HG03378 (cell line): Measurements from ENCODE around the gene MRC2.
"Not testable (repeated sequence)": the region's sequence is repeated elsewhere in the genome, so short reads cannot be mapped to it uniquely, and the experiment has no call there.

Source experiments
- ATAC-seq: cut with Tn5 transposase; IDR thresholded peaks from one replicate; pipeline ENCODE4 v1.9.1; 2021; ENCODE audit warnings: mild to moderate bottlenecking, moderate library complexity; ENCODE audit not compliant: unreplicated experiment

The MRC2 gene

GRCh38 chr17:62627219-62627903, at the start of gene MRC2:
Gene MRC2, plus strand, starts transcription at chr17:62627670. Its CDS starts 133 bp downstream, at chr17:62627803.
- no peak for ATAC-seq

GRCh38 chr17:62578757-62579487, 48.5 kb upstream of the MRC2 start:
- no peak for ATAC-seq

DNA sequence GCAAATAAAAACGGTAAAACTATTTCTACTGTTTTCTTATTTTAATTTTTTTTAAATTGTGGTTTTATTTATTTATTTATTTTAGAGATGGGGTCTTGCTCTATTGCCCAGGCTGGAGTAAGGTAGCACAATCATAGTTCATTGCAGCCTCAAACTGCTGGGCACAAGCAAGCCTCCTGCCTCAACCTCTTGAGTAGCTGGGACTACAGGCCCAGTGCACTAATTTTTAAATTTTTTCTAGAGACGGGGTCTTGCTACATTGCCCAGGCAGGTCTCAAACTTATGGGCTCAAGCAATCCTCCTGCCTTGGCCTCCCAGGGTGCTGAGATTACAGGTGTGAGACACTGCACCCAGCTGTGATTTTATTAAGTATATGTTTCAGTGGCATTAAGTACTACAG, 46.5 kb upstream of the MRC2 start:
- no peak for ATAC-seq

DNA sequence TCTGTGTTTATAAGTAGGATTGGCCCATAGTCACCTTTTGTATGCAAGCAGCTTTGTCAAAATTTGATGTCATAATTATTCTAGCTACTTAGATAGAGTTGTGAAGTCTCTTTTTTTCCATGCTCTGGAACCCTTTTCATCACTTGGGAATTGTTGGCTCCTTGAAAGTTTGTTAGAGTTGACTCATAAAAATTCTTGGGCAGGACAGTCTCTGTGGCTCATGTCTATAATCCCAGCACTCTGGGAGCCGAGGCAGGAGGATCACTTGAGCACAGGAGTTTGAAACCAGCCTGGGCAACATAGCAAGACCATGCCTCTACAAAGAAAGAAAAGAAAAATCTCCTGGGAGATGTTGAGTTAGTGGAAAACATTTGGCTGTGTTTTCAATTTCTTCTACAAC, 45.7 kb upstream of the MRC2 start:
- ATAC-seq: no peak

DNA sequence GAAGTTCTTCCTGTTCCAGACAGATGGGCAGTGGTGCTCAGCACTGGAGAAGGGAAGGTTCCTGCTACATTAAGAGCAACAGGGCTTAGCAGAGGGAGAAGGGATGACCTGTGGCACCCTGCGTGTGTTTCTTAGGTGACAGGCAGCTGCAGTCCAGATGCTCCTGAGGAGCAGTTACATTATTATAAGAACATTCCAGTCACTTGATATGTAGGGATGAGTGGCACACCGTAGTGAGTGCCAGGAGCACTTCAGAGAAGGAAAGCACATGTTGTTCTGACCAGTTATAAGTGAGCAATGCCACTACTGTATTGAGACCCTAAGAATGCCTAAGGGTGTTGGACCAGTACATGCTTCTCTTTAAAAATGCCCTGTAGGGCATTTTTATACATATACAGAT, 39.9 kb upstream of the MRC2 start:
- ATAC-seq: no peak

DNA sequence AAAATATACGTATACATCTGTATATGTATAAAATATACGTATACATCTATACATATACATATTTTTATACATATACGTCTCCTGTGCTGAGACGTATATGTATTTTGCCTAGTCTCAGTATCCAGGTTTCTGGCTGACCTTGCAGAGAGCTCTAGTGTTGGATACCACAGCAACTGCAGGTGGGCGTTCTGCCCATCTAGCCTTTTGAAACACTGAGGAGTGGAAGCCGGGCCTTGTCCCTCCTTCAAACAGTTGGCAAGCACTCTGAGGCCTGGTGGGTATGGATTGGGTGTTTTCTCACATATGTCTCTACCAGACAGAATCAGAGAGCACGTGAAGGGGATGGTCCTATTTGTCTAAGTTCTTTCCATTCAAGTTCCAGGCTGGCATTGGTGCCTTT, 39.4 kb upstream of the MRC2 start:
- no peak for ATAC-seq

DNA sequence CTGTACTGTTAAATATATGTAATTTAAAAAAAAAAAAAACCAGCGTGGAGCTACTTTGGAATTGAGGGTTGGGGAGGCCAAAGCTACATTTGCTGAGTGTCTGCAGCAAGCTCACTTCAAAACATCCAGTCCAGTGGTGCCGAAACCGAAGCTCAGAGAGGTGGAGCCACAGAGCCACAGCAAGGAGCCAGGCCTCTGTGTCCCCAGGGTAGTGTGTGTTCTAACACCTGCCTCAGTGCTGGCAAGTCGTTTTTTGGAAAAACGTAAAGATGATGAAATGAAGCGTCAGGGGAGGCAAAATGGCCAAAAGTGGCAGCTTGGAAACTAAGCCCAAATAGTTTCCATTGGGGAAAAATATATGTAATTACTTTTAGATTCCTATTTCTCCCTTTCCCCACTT, 36.1 kb upstream of the MRC2 start:
- no peak for ATAC-seq

DNA sequence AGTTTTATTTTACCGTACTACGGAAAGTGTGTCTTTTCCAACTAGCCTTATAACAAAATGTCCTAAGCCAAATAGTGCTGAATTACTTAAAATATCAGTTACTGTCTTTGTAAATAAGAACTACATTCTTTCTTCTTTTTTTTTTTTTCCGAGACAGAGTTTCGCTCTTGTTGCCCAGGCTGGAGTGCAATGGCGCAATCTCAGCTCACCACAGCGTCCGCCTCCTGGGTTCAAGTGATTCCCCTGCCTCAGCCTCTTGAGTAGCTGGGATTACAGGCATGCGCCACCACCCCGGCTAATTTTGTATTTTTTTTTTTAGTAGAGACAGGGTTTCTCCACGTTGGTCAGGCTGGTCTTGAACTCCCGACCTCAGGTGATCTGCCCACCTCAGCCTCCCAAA, 35.6 kb upstream of the MRC2 start:
- ATAC-seq: not testable (repeated sequence)

DNA sequence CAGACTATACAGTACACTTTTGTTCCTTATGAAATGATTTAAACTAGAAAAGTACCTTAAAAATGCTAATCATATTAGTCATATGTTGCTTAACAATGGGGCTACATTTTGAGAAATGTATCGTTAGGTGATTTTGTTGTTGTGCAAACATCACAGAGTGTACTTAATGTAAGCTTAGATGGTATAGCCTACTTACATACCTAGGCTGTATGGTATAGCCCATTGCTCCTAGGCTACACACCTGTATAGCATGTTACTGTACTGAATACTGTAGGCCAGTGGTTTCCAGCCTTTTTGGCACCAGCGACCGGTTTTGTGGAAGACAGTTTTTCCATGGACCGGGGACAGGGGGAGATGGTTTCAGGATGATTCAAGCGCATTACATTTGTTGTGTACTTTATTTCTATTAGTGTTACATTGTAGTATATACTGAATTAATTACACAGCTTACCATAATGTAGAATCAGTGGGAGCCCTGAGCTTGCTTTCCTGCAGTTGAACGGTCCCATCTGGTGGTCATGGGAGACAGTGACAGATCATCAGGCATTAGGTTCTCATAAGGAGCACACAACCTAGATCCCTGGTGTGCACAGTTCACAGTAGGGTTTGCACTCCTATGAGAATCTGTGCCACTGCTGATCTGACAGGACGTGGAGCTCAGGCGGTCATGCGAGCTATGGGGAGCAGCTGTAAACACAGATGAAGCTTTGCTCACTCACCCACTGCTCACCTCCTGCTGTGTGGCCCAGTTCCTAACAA, 35.0 kb upstream of the MRC2 start:
- no peak for ATAC-seq

DNA sequence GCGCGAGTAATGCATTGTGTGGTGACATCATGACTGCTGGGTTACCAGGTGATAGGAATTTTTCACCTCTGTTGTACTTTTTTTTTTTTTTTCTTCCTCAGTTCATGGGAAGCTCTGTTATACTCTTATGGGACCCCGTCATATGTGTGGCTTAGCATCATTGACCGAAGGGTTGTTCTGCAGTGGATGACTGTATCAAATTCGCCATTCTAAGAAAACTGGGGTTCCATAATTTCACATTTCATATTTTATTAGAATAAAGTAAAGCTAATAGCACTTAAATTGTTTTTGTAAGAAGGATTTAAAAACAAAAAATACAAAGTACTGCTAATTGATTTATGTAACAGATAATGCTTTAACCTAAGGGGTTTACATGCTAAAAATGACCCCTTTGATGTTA, 32.0 kb upstream of the MRC2 start:
- no peak for ATAC-seq

DNA sequence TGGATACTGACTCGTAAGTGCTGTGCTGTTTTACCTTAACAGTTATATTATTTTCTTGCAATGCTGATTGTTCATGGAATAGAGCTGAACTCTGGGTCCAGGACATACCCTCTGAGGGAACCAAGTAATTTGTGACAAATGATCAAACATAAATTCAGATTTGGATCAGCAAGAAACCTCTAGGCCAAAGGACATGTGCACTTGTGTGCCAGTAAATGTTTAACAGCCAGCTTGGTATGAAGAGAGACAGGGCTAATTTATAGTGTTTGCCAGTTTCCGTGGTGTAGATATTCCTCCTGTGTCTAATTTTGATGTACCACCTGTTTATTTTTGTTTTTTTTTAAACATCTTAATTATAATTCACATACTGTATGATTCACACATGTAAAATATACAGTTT, 30.8 kb upstream of the MRC2 start:
- no peak for ATAC-seq

DNA sequence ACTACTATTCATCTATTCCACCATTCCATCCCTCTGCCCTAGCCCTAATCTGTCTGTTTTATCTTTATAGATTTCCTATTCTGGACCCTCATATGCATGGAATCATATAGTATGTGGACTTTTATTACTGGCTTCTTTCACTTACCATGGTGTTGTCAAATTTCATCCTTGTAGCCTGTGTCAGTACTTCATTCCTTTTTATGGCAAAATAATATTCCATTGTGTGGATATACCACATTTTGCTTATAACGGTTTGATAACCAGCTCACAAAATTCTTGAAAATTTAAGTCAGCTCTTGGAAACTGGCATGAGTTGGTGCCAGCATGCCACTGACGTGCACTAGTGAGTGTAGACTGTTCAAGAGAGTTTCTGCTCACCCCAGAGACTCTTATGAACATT, 30.3 kb upstream of the MRC2 start:
- ATAC-seq: no peak

DNA sequence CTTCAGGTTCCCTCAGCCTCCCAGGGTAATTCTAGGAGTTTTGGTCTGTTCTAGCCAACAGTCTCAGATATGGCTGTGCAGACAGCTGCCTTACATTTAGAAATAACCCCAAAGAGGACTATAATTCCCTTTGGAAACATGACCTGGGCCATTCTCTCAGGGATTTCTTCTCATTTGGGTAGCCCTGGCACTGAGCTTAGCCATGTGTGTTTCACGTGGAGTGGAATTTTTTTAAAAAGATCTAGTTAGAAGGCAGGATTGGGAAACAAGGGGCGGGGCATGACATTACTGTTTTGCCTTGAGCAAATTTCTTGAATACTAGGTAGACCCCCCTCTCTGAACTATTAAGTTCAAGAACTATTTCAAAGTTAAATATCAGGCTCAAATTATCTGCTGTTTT, 29.6 kb upstream of the MRC2 start:
- ATAC-seq: no peak

DNA sequence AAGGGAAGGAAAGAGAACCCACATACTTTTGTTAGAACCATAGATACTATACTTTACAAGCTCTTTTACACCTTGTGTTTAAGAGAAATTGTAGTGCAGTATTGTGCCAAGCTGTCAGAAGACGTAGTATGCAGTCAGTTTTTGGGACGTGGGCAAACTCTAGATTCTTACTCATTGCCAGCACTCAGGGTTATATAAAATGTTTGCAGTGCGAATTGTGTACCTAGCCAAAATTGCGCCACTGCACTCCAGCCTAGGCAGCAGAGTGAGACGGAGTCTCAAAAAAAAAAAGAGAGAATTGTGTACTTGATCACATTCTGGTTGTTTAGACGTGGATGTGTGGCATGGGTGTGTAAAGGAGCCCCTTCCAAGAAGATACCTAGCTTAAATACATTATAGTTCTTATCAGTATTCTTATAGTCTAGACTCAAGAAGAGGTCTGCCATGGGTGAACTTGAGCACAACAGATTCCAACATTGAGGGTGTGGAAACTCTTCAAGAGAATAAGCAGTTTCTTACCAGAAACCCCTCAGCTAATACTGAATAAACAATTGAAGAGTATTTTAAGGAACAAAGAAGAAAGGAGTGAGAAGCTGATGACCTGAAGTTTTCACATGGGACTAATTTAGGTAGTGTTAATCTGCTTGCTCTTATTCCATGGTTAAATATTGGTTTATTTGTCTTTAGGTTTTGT, 27.4 kb upstream of the MRC2 start:
- no peak for ATAC-seq

GRCh38 chr17:62600805-62601204, 26.7 kb upstream of the MRC2 start:
- no peak for ATAC-seq

- no peak for ATAC-seq
Measured at GRCh38 chr17:62601471-62601870, 26.0 kb upstream of the MRC2 start.

GRCh38 chr17:62603783-62604182, 23.7 kb upstream of the MRC2 start:
- ATAC-seq: not testable (repeated sequence)

DNA sequence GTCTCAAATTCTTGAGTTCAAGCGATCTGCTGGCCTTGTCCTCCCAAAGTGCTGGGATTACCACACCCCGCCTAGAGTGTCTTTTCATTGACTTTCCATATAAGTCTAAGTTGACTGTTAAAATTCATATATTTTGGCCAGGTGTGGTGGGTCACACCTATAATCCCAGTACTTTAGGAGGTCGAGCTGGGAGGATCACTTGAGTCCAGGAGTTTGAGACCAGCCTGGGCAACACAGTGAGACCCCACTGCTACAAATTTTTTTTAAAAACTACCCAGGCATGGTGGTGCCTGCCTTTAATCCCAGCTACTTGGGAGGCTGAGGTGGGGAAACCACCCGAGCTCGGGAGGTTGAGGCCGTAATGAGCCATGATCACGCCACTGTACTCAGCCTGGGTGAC, 21.9 kb upstream of the MRC2 start:
- ATAC-seq: no peak

DNA sequence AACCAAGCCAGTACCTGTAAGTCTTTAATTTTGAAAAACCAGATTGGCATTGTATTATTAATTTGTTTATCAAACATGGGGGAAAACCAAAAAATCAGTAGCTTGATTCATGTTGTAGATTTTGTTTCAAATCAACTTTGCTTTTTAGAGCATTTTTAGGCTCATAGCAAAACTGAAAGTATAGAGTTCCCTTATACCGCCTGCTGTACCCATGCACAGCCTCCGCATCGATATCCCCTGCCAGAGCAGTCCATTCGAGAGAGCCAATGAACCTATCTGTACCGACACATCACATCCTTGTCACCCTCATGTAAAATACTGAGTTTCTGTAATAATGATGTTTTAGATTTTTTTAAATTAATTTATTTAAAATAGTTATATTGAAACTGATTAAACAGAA, 16.2 kb upstream of the MRC2 start:
- ATAC-seq: peak; percentile 82

DNA sequence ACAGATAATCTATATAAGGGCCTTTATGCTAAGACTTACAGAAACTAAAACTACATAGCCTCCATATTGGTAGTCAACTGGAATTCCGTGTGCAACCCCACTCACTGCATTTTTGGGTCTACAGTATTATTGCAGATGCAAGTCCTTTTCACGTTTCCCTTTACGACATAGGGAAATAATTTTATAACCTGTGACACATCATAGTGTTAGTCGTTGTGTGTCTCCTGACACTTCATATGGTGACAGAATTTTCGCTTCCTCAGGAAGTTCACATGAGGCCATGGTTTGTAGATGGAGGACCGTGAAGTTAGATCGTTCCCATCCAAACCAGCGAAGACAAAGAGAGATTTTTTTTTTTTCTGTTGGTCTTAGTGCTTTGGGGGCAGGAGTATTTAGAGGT, 15.7 kb upstream of the MRC2 start:
- peak; percentile 35 for ATAC-seq

GRCh38 chr17:62612289-62612688, 15.2 kb upstream of the MRC2 start:
- ATAC-seq: not testable (repeated sequence)
